HT1080 (cell line): ENCODE results near the gene G6PC2. TPM values are rescaled to one million over a fixed set of nuclear protein-coding genes. Genes with fewer than 3 reads are reported as not detected.

Source experiments
- DNase-seq: peaks from one replicate; pipeline ENCODE4 v3.0.0-alpha.2; 2015; ENCODE audit warnings: low read depth
- total RNA-seq: library from RNA; depleted of rRNA; stranded (reverse); fragments of >200 nt; shearing (Covaris generic); gene quantifications from 2 replicates; pipeline ENCODE4 v1.2.3, GENCODE V29; 2014; rRNA removed

Gene G6PC2
- total RNA-seq, 1 experiment from 2014 or later = not detected

DNA sequence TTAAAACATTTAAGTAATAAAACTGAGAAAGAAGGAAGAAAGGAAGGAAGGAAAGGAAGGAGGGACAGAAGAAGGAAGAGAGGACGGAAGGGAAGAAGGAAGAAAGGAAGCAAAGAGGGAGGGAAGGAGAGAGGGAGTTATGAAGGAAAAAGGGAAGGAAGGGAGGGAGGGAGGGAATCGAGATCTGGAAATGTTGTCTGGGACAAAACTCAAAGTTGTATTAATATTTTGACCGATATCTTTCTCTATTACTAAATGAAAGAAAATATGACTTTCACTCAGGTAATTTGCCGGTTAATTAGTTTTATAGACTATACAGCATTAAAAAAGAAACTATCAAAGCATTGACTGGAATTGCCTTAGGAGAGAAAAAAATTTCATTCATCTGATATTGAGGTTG, 44.4 kb downstream of the G6PC2 start:
- DNase-seq = no peak

DNA sequence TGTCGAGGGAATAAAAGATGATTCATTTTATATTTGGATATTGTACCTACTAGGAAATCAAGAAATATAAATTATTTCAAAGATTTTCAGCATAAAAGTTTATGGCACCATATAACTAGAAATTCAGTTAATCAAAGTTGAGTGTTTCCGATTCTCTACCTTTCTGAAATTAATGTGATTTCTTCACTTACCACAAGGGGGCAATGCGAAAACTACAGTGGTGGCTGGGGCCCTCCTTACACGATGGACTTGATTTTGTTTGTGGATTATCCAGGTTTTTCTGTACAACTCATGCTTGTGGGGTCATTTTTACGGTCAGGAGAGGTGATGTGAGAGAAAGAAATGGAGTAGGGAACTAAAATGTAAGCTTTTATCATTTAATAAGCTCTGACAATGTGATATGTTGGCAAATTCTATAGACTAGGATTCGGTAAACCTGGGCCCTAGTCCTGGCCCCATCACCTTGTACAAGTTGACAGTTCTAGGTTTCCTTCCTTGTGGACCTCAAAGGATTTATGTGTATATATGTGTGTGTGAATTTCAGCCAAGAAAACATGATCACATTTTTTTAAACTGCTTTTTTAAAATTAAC, 47.6 kb downstream of the G6PC2 start:
- DNase-seq = peak; percentile 13

DNA sequence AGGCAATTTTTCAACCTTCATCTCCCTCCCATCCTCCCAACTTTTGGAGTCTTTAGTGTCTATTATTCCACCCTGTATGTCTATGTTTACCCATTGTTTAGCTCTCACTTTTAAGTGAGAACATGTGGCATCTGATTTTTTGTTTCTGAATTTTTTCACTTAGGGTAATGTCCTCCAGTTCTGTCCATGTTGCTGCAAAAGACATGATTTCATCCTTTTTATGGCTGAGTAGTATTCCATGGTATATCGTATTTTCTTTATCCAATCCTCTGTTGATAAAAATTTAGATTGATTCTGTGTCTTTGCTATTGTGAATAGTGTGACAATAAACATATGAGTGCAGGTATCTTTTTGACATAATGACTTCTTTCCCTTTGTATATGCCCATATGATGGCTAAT, 48.2 kb downstream of the G6PC2 start:
- no peak for DNase-seq

DNA sequence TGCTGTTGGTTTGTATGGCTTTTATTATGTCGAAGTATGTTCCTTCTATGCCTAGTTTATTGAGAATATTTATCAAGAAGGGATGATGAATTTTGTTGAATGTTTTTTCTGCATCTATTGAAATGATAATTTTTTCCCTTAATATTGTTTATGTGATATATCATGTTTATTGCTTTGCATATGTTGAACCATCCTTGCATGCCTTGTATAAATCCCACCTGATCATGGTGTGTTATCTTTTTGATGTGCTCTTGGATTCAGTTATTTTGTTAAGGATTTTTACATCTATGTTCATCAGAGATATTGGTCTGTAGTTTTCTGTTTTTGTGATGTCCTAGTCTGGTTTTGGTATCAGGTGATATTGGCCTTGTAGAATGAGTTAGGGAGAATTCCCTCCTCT, 50.8 kb downstream of the G6PC2 start:
- no peak for DNase-seq

DNA sequence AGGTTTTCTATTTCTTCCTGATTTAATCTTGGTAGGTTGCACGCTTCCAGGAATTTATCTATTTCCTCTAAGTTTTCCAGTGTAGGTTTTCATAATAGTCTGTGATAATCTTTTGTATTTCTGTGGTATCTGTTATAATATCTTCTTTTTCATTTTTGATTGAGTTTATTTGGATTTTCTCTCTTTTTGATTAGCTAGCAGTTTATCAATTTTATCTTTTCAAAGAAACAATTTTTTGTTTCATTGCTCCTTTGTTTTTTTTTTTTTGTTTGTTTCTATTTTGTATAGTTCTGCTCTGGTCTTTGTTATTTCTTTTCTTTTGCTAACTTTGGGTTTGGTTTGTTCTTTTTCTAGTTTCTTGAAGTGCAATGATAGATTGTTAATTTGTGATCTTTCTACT, 51.3 kb downstream of the G6PC2 start:
- DNase-seq = no peak

DNA sequence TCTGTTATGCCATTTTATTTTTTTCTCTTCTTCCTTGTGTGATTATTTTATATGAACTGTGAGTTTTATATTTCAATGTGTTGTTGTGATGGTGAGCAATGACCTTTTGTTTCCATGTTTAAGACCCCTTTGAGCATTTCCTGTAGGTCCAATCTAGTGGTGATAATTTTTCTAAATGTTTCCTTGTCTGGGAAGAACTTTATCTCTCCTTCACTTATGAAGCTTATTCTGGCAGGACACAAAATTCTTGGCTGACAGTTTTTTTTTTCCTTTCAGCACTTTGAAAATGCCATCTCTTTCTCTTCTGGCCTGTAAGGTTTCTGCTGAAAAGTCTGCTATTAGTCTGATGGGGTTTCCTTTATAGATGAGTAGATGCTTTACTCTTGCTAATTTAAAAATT, 53.2 kb downstream of the G6PC2 start:
- no peak for DNase-seq

DNA sequence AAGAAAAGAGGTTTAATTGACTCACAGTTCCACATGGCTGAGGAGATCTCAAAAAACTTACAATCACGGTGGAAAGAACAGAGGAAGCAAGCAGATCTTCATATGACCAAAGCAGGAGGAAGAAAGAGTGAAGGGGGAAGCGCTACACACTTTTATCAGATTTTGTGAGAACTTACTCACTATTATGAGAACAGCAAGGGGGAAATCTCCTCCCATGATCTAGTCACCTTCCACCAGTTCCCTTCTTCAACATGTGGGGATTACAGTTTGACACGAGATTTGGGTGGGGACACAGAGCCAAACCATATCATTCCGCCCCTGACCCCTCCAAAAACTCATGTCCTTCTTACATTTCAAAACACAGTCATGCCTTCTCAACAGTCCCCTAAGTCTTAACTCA, 54.2 kb downstream of the G6PC2 start:
- DNase-seq = no peak

DNA sequence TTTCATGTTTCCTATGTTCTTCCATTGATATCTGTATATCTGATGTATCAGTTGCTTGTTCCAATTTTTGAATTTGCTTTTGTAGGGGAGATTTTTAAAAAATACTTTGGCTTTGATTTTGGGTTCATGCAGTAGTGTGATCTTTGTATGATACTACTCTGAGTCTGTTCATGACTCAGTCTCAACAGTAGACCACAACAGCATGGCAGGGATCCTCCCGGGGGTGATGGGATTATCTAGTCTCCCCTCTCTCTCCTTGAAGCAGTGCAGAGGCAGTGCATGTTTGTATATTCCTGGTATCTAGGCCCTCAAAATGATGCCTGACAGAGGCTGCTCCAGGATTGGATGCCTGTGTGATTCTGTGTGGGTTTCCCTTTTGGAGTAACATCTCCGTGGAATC, 55.3 kb downstream of the G6PC2 start:
- no peak for DNase-seq

Other genes starting within 250 kb of the G6PC2 start
- gene NOSTRIN, start 98.7 kb upstream of the G6PC2 start, total RNA-seq = not detected in 2 replicates
- 16.6 and 27.1 TPM in 2 replicates for gene SPC25, start 10.9 kb upstream of the G6PC2 start, total RNA-seq
- under 0.01 TPM in 1 of 2 replicates, not detected in the other for gene ABCB11, start 130.0 kb downstream of the G6PC2 start, total RNA-seq
- 0.20 and 0.21 TPM in 2 replicates for gene DHRS9, start 168.3 kb downstream of the G6PC2 start, total RNA-seq